NCI-H2107 treated with DMSO at 0.1 percent for 48 hours (cell line): Measurements from ENCODE around the gene NEK10.

Source experiments
- DNase-seq: peaks from one replicate; lab custom pipeline; 2025; ENCODE audit not compliant: unreplicated experiment; lab: John Stamatoyannopoulos, UW

The NEK10 gene

GRCh38 chr3:27076815-27077630 lies 292.2 kb downstream of the NEK10 start:
- no peak for DNase-seq

- DNase-seq: no peak
Observed at GRCh38 chr3:27074914-27075313, 294.3 kb downstream of the NEK10 start.

GRCh38 chr3:27073912-27074311 lies 295.3 kb downstream of the NEK10 start:
- no peak for DNase-seq

- DNase-seq: no peak
Observed at GRCh38 chr3:27072810-27073651, 296.2 kb downstream of the NEK10 start.

GRCh38 chr3:27060336-27060735 lies 308.8 kb downstream of the NEK10 start:
- no peak for DNase-seq
